HCT116 (cell line): ENCODE measurements around the gene UBR3. TPM values are rescaled to one million over a fixed set of nuclear protein-coding genes. Genes with fewer than 3 reads are reported as not detected.

Experiments used
- ATAC-seq: fragments of 200-7000 bp; cut with Tn5 transposase; 2 replicates; pipeline ENCODE4 v1.9.1; 2020; ENCODE audit warnings: mild to moderate bottlenecking, moderate library complexity
- BruUV-seq: library from RNA; stranded (reverse); fragments of 400-500 nt; replicated peaks from 2 replicates; lab custom pipeline; 2021; lab: Mats Ljungman, UMichigan
- CTCF ChIA-PET: fragments of 300-600 bp; sonication (Branson Sonifier 250); formaldehyde crosslinking; loops from one replicate; lab custom pipeline; 2021; ENCODE audit warnings: antibody characterized with exemption; lab: Charles Lee
- POLR2A ChIA-PET: fragments of 300-600, 350-600 bp; sonication (Branson Sonifier 250); formaldehyde crosslinking; loops from one replicate; lab custom pipeline; 2021; ENCODE audit warnings: antibody characterized with exemption; lab: Charles Lee
- RAD21 ChIA-PET, 2 experiments: fragments of 300-600 bp; sonication (Branson Sonifier 250); formaldehyde crosslinking; loops; one replicate each; lab custom pipeline; 2023; ENCODE audit warnings: low total read pairs in 2 of 2; ENCODE audit not compliant: uncharacterized antibody in 2 of 2, unreplicated experiment in 2 of 2, low non-redundant PET in 1 of 2; lab: Charles Lee
- DNase-seq: peaks from one replicate; pipeline ENCODE4 v3.0.0-alpha.2; 2010; ENCODE audit warnings: low read depth, low spot score
- H2AFZ ChIP-seq: fragments of 200-600 bp; shearing (Covaris generic), sonication (generic); 2 replicates; pipeline ENCODE4 v1.6.1; 2017; ENCODE audit warnings: low read depth, mixed run types, mixed read lengths, antibody characterized with exemption, low read length; ENCODE audit not compliant: poor library complexity, severe bottlenecking
- H3K27ac ChIP-seq: 2 replicates; pipeline ENCODE4 v1.5.1; 2012; ENCODE audit warnings: low read depth, low read length
- H3K27me3 ChIP-seq: fragments of 200-600 bp; sonication (generic); 2 replicates; pipeline ENCODE4 v1.6.1; 2016; ENCODE audit warnings: mixed run types, low read length, mixed read lengths; ENCODE audit not compliant: insufficient read depth
- H3K36me3 ChIP-seq, 2 experiments: fragments of 200-500 bp in 1 of 2; fragments of 200-600 bp in 1 of 2; sonication (Bioruptor generic) in 1 of 2; sonication (generic) in 1 of 2; 2 replicates each; pipeline versions ENCODE4 v1.5.1 to v1.6.1; 2014 to 2016; ENCODE audit warnings: low read length in 2 of 2, inconsistent platforms in 1 of 2, mixed read lengths in 1 of 2, mixed run types in 1 of 2; ENCODE audit not compliant: insufficient read depth in 2 of 2, control insufficient read depth in 1 of 2
- H3K4me1 ChIP-seq, 2 experiments: fragments of 200-600 bp in 1 of 2; sonication (generic) in 1 of 2; 2 replicates each; pipeline versions ENCODE4 v1.5.1 to v1.6.1; 2012 to 2017; ENCODE audit warnings: low read length in 2 of 2, inconsistent platforms in 1 of 2, mild to moderate bottlenecking in 1 of 2, mixed read lengths in 1 of 2, mixed run types in 1 of 2, moderate library complexity in 1 of 2; ENCODE audit not compliant: insufficient read depth in 2 of 2, control insufficient read depth in 1 of 2
- H3K4me2 ChIP-seq: fragments of 200-600 bp; sonication (generic); 2 replicates; pipeline ENCODE4 v1.6.1; 2017; ENCODE audit warnings: mixed run types, low read length, mixed read lengths
- H3K4me3 ChIP-seq, 2 experiments: fragments of 200-600 bp in 1 of 2; sonication (generic) in 1 of 2; replicated peaks in 1 of 2; 2 replicates each; pipeline ENCODE4 v1.5.1; 2011 to 2016; ENCODE audit warnings: low read length in 2 of 2, control low read depth in 1 of 2, low read depth in 1 of 2, mild to moderate bottlenecking in 1 of 2, mixed read lengths in 1 of 2, mixed run types in 1 of 2
- H3K79me2 ChIP-seq: fragments of 200-600 bp; sonication (generic); 2 replicates; pipeline ENCODE4 v1.6.1; 2017; ENCODE audit warnings: mild to moderate bottlenecking, mixed run types, low read length, moderate library complexity, mixed read lengths; ENCODE audit not compliant: insufficient read depth
- H3K9ac ChIP-seq: fragments of 200-600 bp; sonication (generic); 2 replicates; pipeline ENCODE4 v1.6.1; 2016; ENCODE audit warnings: low read length, mixed read lengths
- H3K9me2 ChIP-seq: fragments of 200-600 bp; sonication (generic), shearing (Covaris generic); 2 replicates; pipeline ENCODE4 v1.6.1; 2017; ENCODE audit warnings: mixed run types, mild to moderate bottlenecking, moderate library complexity; ENCODE audit not compliant: insufficient read depth
- H3K9me3 ChIP-seq, 2 experiments: fragments of 200-500 bp in 1 of 2; fragments of 200-600 bp in 1 of 2; sonication (Bioruptor generic) in 1 of 2; sonication (generic) in 1 of 2; 2 replicates each; pipeline ENCODE4 v1.6.1; 2014 to 2017; ENCODE audit warnings: low read length in 2 of 2, mixed read lengths in 2 of 2, inconsistent platforms in 1 of 2, low read depth in 1 of 2, mild to moderate bottlenecking in 1 of 2, mixed run types in 1 of 2, moderate library complexity in 1 of 2; ENCODE audit not compliant: control insufficient read depth in 1 of 2, insufficient read depth in 1 of 2
- H4K20me1 ChIP-seq: fragments of 200-600 bp; sonication (generic), shearing (Covaris generic); 2 replicates; pipeline ENCODE4 v1.6.1; 2017; ENCODE audit warnings: mixed run types, mild to moderate bottlenecking, moderate library complexity; ENCODE audit not compliant: insufficient read depth
- ATF3 ChIP-seq: IDR thresholded peaks from 2 replicates; pipeline ENCODE4 v1.6.1; 2012
- CBX3 ChIP-seq: IDR thresholded peaks from 2 replicates; pipeline ENCODE4 v1.6.1; 2012; ENCODE audit warnings: low read depth
- CTCF ChIP-seq, 3 experiments: fragments of 200-600 bp in 1 of 3; sonication (generic) in 1 of 3; IDR thresholded peaks in 2 of 3; conservative IDR thresholded peaks in 1 of 3; 2 replicates each; pipeline ENCODE4 v1.5.1; 2012 to 2017; ENCODE audit warnings: low read depth in 2 of 3, low read length in 2 of 3, antibody characterized with exemption in 1 of 3, borderline replicate concordance in 1 of 3, control low read depth in 1 of 3, mild to moderate bottlenecking in 1 of 3, mixed read lengths in 1 of 3, mixed run types in 1 of 3, moderate library complexity in 1 of 3; ENCODE audit not compliant: insufficient read depth in 1 of 3
- ELF1 ChIP-seq: IDR thresholded peaks from 2 replicates; pipeline ENCODE4 v1.6.1; 2012; ENCODE audit warnings: low read depth, borderline replicate concordance
- POLR2AphosphoS5 ChIP-seq: IDR thresholded peaks from 2 replicates; pipeline ENCODE4 v1.6.1; 2011; ENCODE audit warnings: mild to moderate bottlenecking, low read depth, low read length, moderate library complexity
- SIN3A ChIP-seq: IDR thresholded peaks from 2 replicates; pipeline ENCODE4 v1.6.1; 2012; ENCODE audit warnings: low read depth
- SP1 ChIP-seq: IDR thresholded peaks from 2 replicates; pipeline ENCODE4 v1.6.1; 2012; ENCODE audit warnings: low read depth
- TCF7L2 ChIP-seq: IDR thresholded peaks from 2 replicates; pipeline ENCODE4 v1.7.0; 2011; ENCODE audit warnings: borderline replicate concordance, inconsistent platforms; ENCODE audit not compliant: insufficient read depth, insufficient read length; ENCODE audit errors: extremely low read depth
- ZBTB33 ChIP-seq: IDR thresholded peaks from 2 replicates; pipeline ENCODE4 v1.6.1; 2011; ENCODE audit warnings: mild to moderate bottlenecking, low read length, moderate library complexity; ENCODE audit not compliant: insufficient replicate concordance; ENCODE audit errors: extremely low read depth
- ZFX ChIP-seq: fragments of 450-650 bp; IDR thresholded peaks from 2 replicates; pipeline ENCODE4 v1.6.1; 2017
- intact Hi-C: fragments of 100-400 bp; cut with micrococcal nuclease; formaldehyde crosslinking; loops from 2 replicates; pipeline ENCODE4 v1.10.0; 2022
- total RNA-seq: library from RNA; stranded (reverse); gene quantifications from one replicate; pipeline ENCODE4 v1.2.1, GENCODE V29; 2021; ENCODE audit not compliant: unreplicated experiment

The UBR3 gene
- total RNA-seq, 1 experiment from 2014 or later, result 29.5 TPM

GRCh38 chr2:169975221-169975620 is 148.0 kb downstream of the UBR3 start:
- no peak overlapping the region for H3K9ac ChIP-seq
- BruUV-seq, result no TSS peak
- ChIA-PET RAD21 (no interaction called here), POLR2A (no interaction called here), CTCF (no interaction called here)
- ATAC-seq (no peak), DNase-seq (no peak)
- H3K4me2 ChIP-seq, result no peak overlapping the region
- H3K36me3 ChIP-seq, result no peaks in the 10 kb centered on the region
- peaks cover 5% of the 10 kb centered on the region; the same call in 1 of the 2 replicates for H3K79me2 ChIP-seq
- no peaks in the 10 kb centered on the region for H3K4me1 ChIP-seq
- no peaks in the 10 kb centered on the region for H4K20me1 ChIP-seq
- no peaks in the 10 kb centered on the region; a peak in 2 of 4 replicates for H3K9me3 ChIP-seq
- no peaks in the 10 kb centered on the region for H3K9me2 ChIP-seq
- H2AFZ ChIP-seq, result no peak overlapping the region
- H3K27me3 ChIP-seq, result no peaks in the 10 kb centered on the region
- no peak for TF ChIP-seq SP1
- no peak for TF ChIP-seq ZFX
- no peak for TF ChIP-seq ZBTB33
- no peak for TF ChIP-seq ELF1
- no peak for TF ChIP-seq SIN3A
- TF ChIP-seq CBX3, result no peak
- no peak for TF ChIP-seq POLR2AphosphoS5
- no peak for TF ChIP-seq TCF7L2
- no peak for TF ChIP-seq ATF3
- TF ChIP-seq CTCF (IDR thresholded peaks at IDR 0.05 in 2 of 3, conservative IDR thresholded peaks at IDR 0.05 in 1 of 3; ENCODE audit: borderline replicate concordance in 1 of 3, insufficient read depth in 1 of 3, low read depth in 2 of 3, low read length in 2 of 3), result no peak
- H3K4me3 ChIP-seq, result no peak overlapping the region
- intact Hi-C loops, result no loop called here
- no peak overlapping the region for H3K27ac ChIP-seq
